SJCRH30 (cell line): ENCODE data around the gene FAM174C. TPM values are rescaled to one million over a fixed set of nuclear protein-coding genes. Genes with fewer than 3 reads are reported as not detected.

Experiments used
- DNase-seq, 2 experiments: peaks; one replicate each; pipeline ENCODE4 v3.0.0-alpha.2; 2015 to 2020
- H3K27ac ChIP-seq: fragments of 250-450 bp; sonication (Bioruptor Pico); 2 replicates; pipeline ENCODE4 v1.5.1; 2020; ENCODE audit warnings: mild to moderate bottlenecking, moderate library complexity
- H3K27me3 ChIP-seq: fragments of 250-450 bp; sonication (Bioruptor Pico); 2 replicates; pipeline ENCODE4 v1.5.1; 2020; ENCODE audit warnings: mild to moderate bottlenecking, moderate library complexity
- H3K36me3 ChIP-seq: fragments of 250-450 bp; sonication (Bioruptor Pico); 2 replicates; pipeline ENCODE4 v1.5.1; 2020; ENCODE audit warnings: mild to moderate bottlenecking, moderate library complexity
- H3K4me1 ChIP-seq: fragments of 250-450 bp; sonication (Bioruptor Pico); 2 replicates; pipeline ENCODE4 v1.5.1; 2020; ENCODE audit warnings: mild to moderate bottlenecking, moderate library complexity
- H3K4me3 ChIP-seq: fragments of 250-450 bp; sonication (Bioruptor Pico); 2 replicates; pipeline ENCODE4 v1.5.1; 2020; ENCODE audit warnings: mild to moderate bottlenecking, moderate library complexity
- H3K9me3 ChIP-seq: fragments of 250-450 bp; sonication (Bioruptor Pico); replicated peaks from 2 replicates; pipeline ENCODE4 v1.5.1; 2020; ENCODE audit warnings: mild to moderate bottlenecking, moderate library complexity
- total RNA-seq: library from RNA; depleted of rRNA; stranded (reverse); fragments of >200 nt; shearing (Covaris generic); gene quantifications from 2 replicates; pipeline ENCODE4 v1.2.3, GENCODE V29; 2014

The FAM174C gene
- total RNA-seq, 1 experiment from 2014 or later, result 25.1 TPM

DNA sequence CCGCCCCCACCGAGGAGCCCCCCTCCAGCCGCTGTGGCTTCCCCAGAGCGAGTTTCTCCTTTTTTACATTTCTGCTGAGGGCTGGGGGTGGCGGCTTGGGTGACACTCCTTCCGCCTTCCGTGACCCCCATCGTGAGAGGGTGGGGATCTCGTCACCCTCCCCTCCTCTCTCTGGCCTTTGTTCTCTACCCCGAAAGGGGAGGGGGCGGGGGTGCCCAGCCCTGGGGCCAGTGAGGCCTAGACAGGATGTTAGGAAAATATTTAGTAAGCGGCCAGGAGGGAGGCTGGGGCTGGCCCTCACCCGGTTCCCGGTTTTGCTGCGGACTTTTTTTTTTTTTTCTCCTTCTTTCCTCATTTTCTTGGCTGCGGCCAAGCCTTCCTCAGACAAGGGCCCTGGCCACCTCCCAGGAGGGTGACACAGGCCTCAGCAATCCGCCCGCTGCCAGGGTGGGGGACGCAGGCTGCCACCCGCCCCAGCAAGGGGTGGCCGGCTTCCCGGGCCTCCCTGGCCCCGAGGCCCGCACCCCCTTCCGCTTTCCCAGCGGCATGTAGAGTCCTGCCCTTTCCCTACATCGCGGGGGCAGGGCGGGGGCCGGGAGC lies 23.0 kb upstream of the FAM174C start:
- Histone ChIP-seq H3K36me3 (peaks cover 44% of the 10 kb centered on the region), H3K27ac (peak overlapping the region; percentile 58; the same call in 1 of the 2 replicates), H3K4me1 (peaks cover 16% of the 10 kb centered on the region), H3K4me3 (peak overlapping the region; percentile 78), H3K9me3 (no peaks in the 10 kb centered on the region), H3K27me3 (no peaks in the 10 kb centered on the region)
- DNase-seq, result peak; percentile 55 to 63

- peaks cover 16% of the 10 kb centered on the region for H3K4me1 ChIP-seq
- peak; percentile 80 to 84 for DNase-seq
- peak overlapping the region; percentile 58; the same call in 1 of the 2 replicates for H3K27ac ChIP-seq
- H3K4me3 ChIP-seq, result peak overlapping the region; percentile 78
- H3K27me3 ChIP-seq, result no peaks in the 10 kb centered on the region
- no peaks in the 10 kb centered on the region for H3K9me3 ChIP-seq
- H3K36me3 ChIP-seq, result peaks cover 44% of the 10 kb centered on the region
Observed at GRCh38 chr19:1252821-1253513, 22.4 kb upstream of the FAM174C start.

GRCh38 chr19:1253514-1254080 lies 21.7 kb upstream of the FAM174C start:
- Histone ChIP-seq H3K36me3 (peaks cover 44% of the 10 kb centered on the region), H3K4me1 (peaks cover 13% of the 10 kb centered on the region), H3K4me3 (no peak overlapping the region), H3K9me3 (no peaks in the 10 kb centered on the region), H3K27ac (peak overlapping the region; percentile 19; the same call in 1 of the 2 replicates), H3K27me3 (no peaks in the 10 kb centered on the region)
- DNase-seq, result no peak

GRCh38 chr19:1254081-1254527 lies 21.2 kb upstream of the FAM174C start:
- no peaks in the 10 kb centered on the region for H3K9me3 ChIP-seq
- H3K36me3 ChIP-seq, result peaks cover 44% of the 10 kb centered on the region
- peaks cover 13% of the 10 kb centered on the region for H3K4me1 ChIP-seq
- H3K27me3 ChIP-seq, result no peaks in the 10 kb centered on the region
- DNase-seq, result no peak
- no peak overlapping the region for H3K4me3 ChIP-seq
- no peak overlapping the region for H3K27ac ChIP-seq

DNA sequence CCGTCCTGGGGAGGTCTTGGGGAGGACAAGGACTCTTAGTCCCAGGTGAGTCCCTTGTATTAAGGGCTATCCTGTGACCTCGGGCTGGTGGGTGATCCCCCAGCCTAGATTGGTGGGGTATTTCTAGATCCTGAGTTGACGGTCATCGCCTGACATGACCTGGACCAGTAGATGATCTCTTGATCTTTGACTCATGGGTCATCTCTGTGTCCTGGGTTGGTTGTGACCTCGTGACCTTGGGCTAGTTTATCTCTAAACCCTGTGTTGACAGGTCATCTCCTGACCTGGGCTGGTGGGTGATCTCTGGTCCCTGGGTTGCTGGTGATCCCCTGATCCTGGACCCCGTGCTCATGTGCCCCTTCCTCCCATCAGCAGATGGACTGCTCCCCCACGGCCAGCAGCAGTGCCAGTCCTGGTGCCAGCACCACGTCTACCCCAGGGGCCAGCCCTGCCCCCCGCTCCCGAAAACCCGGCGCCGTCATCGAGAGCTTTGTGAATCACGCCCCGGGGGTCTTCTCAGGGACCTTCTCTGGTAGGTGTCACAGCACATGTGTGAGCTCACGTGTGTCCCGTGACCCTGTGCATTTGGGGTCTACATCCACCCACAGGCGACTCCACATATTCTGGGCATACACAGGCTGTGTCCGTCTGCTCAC lies 20.7 kb upstream of the FAM174C start:
- H3K36me3 ChIP-seq, result peaks cover 44% of the 10 kb centered on the region
- H3K27me3 ChIP-seq, result no peaks in the 10 kb centered on the region
- no peak for DNase-seq
- peaks cover 13% of the 10 kb centered on the region for H3K4me1 ChIP-seq
- H3K4me3 ChIP-seq, result no peak overlapping the region
- H3K9me3 ChIP-seq, result no peaks in the 10 kb centered on the region
- no peak overlapping the region for H3K27ac ChIP-seq

GRCh38 chr19:1255186-1256161 lies 19.9 kb upstream of the FAM174C start:
- no peaks in the 10 kb centered on the region for H3K27me3 ChIP-seq
- no peak for DNase-seq
- peaks cover 41% of the 10 kb centered on the region for H3K36me3 ChIP-seq
- H3K4me3 ChIP-seq, result no peak overlapping the region
- H3K27ac ChIP-seq, result no peak overlapping the region
- H3K4me1 ChIP-seq, result peaks cover 16% of the 10 kb centered on the region
- H3K9me3 ChIP-seq, result no peaks in the 10 kb centered on the region

- Histone ChIP-seq H3K27ac (no peak overlapping the region), H3K4me1 (peaks cover 11% of the 10 kb centered on the region), H3K36me3 (peaks cover 30% of the 10 kb centered on the region), H3K27me3 (no peaks in the 10 kb centered on the region), H3K9me3 (no peaks in the 10 kb centered on the region), H3K4me3 (no peak overlapping the region)
- DNase-seq, result no peak
Observed at GRCh38 chr19:1256646-1257474, 18.5 kb upstream of the FAM174C start.

DNA sequence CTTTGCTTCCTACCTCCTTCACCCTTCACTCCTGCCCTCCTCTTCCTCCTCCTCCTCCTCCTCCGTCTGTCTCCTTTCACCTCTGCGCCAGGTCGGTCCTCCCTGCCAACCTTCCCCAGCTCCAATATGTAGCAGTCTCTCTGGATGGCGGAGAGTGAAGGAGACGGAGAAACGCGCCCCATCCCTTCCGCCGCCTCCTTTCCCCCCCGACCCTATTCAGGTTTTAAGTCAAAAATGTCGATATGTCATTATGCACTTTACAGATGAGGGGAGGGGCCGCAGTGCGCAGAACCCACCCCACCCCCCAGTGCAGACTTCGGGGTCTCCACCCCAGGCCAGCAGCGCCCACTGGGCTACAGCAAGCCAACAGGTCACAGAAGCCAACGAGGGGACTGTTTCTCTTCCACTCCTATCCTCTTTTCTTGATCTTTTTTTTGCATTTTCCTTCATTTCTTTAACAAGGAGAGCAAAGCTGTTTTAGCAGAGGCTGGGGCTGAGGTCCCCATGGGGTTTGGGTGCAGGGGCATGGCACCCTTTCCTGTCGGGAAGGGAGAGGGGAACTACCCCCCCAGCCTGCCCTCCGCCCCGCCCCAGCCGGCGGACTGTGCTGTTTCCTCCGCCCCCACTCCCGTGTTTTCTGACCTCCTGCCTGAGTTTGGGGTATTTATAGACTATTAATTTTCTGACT lies 17.7 kb upstream of the FAM174C start:
- no peaks in the 10 kb centered on the region for H3K9me3 ChIP-seq
- H3K27me3 ChIP-seq, result no peaks in the 10 kb centered on the region
- H3K4me1 ChIP-seq, result peaks cover 15% of the 10 kb centered on the region; the same call in 1 of the 2 replicates
- no peak for DNase-seq
- H3K4me3 ChIP-seq, result no peak overlapping the region
- H3K36me3 ChIP-seq, result peaks cover 29% of the 10 kb centered on the region
- H3K27ac ChIP-seq, result no peak overlapping the region

DNA sequence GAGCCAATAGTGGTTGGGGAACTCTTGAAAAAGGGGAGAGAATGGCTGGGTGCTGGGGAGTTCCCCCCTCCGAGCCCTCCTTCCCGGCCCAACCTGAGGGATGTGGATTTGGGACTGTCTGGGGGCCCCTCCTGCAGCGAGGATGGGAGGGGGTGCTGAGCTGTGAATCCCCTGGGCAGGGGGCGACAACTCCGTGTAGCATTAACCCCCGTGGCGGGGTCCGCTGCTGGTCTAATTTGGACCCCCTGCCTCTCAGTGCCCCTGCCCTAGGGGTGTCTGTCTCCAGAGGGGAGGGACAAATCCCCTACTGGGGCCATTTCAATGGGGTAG lies 17.2 kb upstream of the FAM174C start:
- H3K36me3 ChIP-seq, result peaks cover 29% of the 10 kb centered on the region
- no peak overlapping the region for H3K4me3 ChIP-seq
- no peaks in the 10 kb centered on the region for H3K27me3 ChIP-seq
- H3K27ac ChIP-seq, result no peak overlapping the region
- H3K9me3 ChIP-seq, result no peaks in the 10 kb centered on the region
- H3K4me1 ChIP-seq, result peaks cover 20% of the 10 kb centered on the region; the same call in 1 of the 2 replicates
- no peak for DNase-seq

DNA sequence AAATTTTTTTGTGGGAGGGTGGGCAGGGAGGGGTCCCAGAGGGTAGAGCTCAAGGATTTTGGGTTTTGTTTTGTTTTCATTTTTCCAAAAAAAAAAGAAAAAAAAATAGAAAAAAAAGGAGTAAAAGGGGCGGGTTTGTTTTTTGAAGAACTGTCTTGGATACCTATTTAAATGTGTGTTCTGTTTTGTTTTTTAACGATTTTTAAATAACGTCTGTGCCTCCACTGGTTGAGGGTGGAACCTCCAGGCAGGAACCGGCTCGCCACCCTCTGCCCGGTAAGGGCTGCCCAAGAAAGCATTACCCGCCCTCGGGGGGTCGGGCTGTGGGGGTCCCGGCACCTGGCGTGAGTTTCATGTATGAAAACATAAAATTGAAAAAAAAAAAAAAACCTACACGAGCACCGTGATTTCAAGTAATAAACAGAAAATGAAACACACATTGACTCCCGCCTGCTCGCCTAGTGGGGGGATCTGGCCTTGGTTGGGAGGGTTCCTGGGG lies 16.6 kb upstream of the FAM174C start:
- H3K4me1 ChIP-seq, result peaks cover 20% of the 10 kb centered on the region; the same call in 1 of the 2 replicates

GRCh38 chr19:1259206-1259875 lies 16.0 kb upstream of the FAM174C start:
- peaks cover 19% of the 10 kb centered on the region; the same call in 1 of the 2 replicates for H3K4me1 ChIP-seq

More for the DNA sequence above, 16.6 kb upstream of the FAM174C start:
- no peaks in the 10 kb centered on the region for H3K9me3 ChIP-seq
- H3K36me3 ChIP-seq, result peaks cover 26% of the 10 kb centered on the region
- H3K4me3 ChIP-seq, result no peak overlapping the region
- no peak for DNase-seq
- no peak overlapping the region for H3K27ac ChIP-seq
- no peaks in the 10 kb centered on the region for H3K27me3 ChIP-seq

DNA sequence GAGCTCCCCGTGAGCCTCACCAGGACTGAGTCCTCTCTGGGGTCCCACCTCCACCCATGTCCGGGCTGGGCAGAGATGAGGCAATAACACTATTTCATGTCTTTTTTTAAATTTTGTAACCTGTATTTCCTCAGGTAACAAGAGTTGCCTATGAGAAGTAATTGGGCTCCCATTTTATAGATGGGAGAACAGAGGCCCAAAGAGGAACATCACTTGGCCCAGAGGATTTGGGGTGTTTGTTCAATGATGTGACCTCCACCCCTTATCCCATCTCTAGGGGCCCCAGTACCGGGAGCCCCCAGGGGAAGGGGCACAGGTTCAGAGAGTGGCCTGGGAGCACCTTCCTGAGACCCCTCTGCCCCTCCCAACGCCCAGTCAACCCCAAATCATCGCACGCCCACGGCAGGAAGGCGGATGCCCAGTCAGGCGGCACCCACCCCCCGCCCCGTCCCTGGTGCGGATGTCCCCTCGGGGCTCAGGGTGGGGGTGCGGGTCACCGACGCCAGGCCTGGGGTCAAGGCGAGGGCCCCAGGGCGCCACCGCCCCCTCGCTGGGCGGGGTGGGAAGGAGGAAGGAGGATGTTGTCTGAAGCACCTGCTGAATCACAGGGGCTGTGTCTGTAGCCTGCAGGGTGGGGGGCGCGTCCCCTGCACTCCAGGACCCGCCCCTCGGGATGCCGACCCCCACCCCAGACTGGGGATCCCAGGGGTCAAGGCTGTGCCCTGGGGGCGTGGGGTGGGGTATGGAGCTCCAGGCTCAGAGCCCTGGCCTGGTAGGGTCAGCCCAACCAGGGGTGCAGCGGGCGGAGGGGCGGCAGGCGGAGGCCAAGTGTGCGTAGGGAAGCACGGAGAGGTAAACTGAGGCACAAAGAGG lies 15.2 kb upstream of the FAM174C start:
- Histone ChIP-seq H3K4me1 (peaks cover 27% of the 10 kb centered on the region), H3K4me3 (peak overlapping the region; percentile 62), H3K36me3 (peaks cover 14% of the 10 kb centered on the region), H3K27ac (no peak overlapping the region), H3K9me3 (no peaks in the 10 kb centered on the region), H3K27me3 (no peaks in the 10 kb centered on the region)
- DNase-seq, result no peak

More at GRCh38 chr19:1259206-1259875, 16.0 kb upstream of the FAM174C start:
- H3K36me3 ChIP-seq, result peaks cover 22% of the 10 kb centered on the region
- no peaks in the 10 kb centered on the region for H3K9me3 ChIP-seq
- no peak overlapping the region for H3K4me3 ChIP-seq
- DNase-seq, result no peak
- no peak overlapping the region for H3K27ac ChIP-seq
- no peaks in the 10 kb centered on the region for H3K27me3 ChIP-seq
